HEK293T (cell line): ENCODE measurements around the gene CSNK1G1.
A peak's percentile ranks its signal among the peaks of the same experiment; 100 is the strongest.

Experiments
- CTCF ChIA-PET: fragments of 350-600 bp; formaldehyde crosslinking; extraction: SDS; loops from one replicate; lab custom pipeline; 2021; ENCODE audit warnings: antibody characterized with exemption, inconsistent platforms; lab: Yijun Ruan, JAX
- POLR2A ChIA-PET: fragments of 350-600 bp; formaldehyde crosslinking; extraction: SDS; loops from one replicate; lab custom pipeline; 2020; ENCODE audit warnings: antibody characterized with exemption, inconsistent platforms; lab: Yijun Ruan, JAX
- DNase-seq: peaks from one replicate; pipeline ENCODE4 v3.0.0; 2012; ENCODE audit warnings: mixed read lengths; ENCODE audit errors: extremely low spot score
- ARNT ChIP-seq: fragments of 450-650 bp; IDR thresholded peaks from 2 replicates; pipeline ENCODE4 v1.6.1; 2017; ENCODE audit warnings: mild to moderate bottlenecking
- BHLHE40 ChIP-seq: fragments of 450-650 bp; IDR thresholded peaks from 2 replicates; pipeline ENCODE4 v1.6.1; 2016; ENCODE audit warnings: mild to moderate bottlenecking, moderate library complexity, borderline replicate concordance
- CTBP1 ChIP-seq: fragments of 450-650 bp; IDR thresholded peaks from 2 replicates; pipeline ENCODE4 v1.6.1; 2016; ENCODE audit warnings: borderline replicate concordance
- ELF4 ChIP-seq: fragments of 450-650 bp; IDR thresholded peaks from 2 replicates; pipeline ENCODE4 v1.6.1; 2017; ENCODE audit warnings: antibody characterized with exemption
- FOXA1 ChIP-seq: fragments of 450-650 bp; IDR thresholded peaks from 2 replicates; pipeline ENCODE4 v1.6.1; 2016; ENCODE audit warnings: mild to moderate bottlenecking
- FOXK2 ChIP-seq: fragments of 450-650 bp; IDR thresholded peaks from 2 replicates; pipeline ENCODE4 v1.6.1; 2016; ENCODE audit warnings: mild to moderate bottlenecking
- FOXM1 ChIP-seq: fragments of 450-650 bp; IDR thresholded peaks from 2 replicates; pipeline ENCODE4 v1.6.1; 2017; ENCODE audit warnings: mild to moderate bottlenecking, borderline replicate concordance
- HDGF ChIP-seq: fragments of 450-650 bp; IDR thresholded peaks from 2 replicates; pipeline ENCODE4 v1.6.1; 2017; ENCODE audit warnings: antibody characterized with exemption, borderline replicate concordance
- L3MBTL2 ChIP-seq: fragments of 450-650 bp; conservative IDR thresholded peaks from 2 replicates; pipeline ENCODE4 v1.6.1; 2016; ENCODE audit warnings: mild to moderate bottlenecking
- LEF1 ChIP-seq: fragments of 450-650 bp; IDR thresholded peaks from 2 replicates; pipeline ENCODE4 v1.6.1; 2017; ENCODE audit warnings: mild to moderate bottlenecking, borderline replicate concordance
- NFRKB ChIP-seq: fragments of 450-650 bp; IDR thresholded peaks from 2 replicates; pipeline ENCODE4 v1.6.1; 2016; ENCODE audit warnings: mild to moderate bottlenecking, moderate library complexity
- PKNOX1 ChIP-seq: fragments of 450-650 bp; IDR thresholded peaks from 2 replicates; pipeline ENCODE4 v1.6.1; 2016
- SP1 ChIP-seq: fragments of 450-650 bp; IDR thresholded peaks from 2 replicates; pipeline ENCODE4 v1.6.1; 2017
- SUZ12 ChIP-seq: fragments of 450-650 bp; IDR thresholded peaks from 2 replicates; pipeline ENCODE4 v1.6.1; 2016; ENCODE audit warnings: mild to moderate bottlenecking
- TARDBP ChIP-seq: fragments of 450-650 bp; IDR thresholded peaks from 2 replicates; pipeline ENCODE4 v1.6.1; 2016
- ZNF384 ChIP-seq: fragments of 450-650 bp; IDR thresholded peaks from 2 replicates; pipeline ENCODE4 v1.6.1; 2016

The CSNK1G1 gene

GRCh38 chr15:64153480-64154367 lies 202.2 kb downstream of the CSNK1G1 start:
- ChIA-PET POLR2A (interaction anchor here (0.7 to 2.3 kb wide), 3 partner anchors 9 to 60 kb away, joined by 3 to 18 read pairs (median 8); partner anchors contain the start of genes CIAO2A, PPIB and SNX1), CTCF (interaction anchor here (0.6 to 0.9 kb wide), 7 partner anchors 8 to 544 kb away, joined by 3 to 6 read pairs (median 3); partner anchors contain the start of gene CIAO2A)
- TF ChIP-seq FOXK2 (no peak), SP1 (no peak), CTBP1 (no peak), FOXM1 (no peak), BHLHE40 (no peak), NFRKB (no peak), ZNF384 (no peak), LEF1 (no peak), TARDBP (no peak), ARNT (no peak), HDGF (no peak)
- DNase-seq = peak; percentile 81

DNA sequence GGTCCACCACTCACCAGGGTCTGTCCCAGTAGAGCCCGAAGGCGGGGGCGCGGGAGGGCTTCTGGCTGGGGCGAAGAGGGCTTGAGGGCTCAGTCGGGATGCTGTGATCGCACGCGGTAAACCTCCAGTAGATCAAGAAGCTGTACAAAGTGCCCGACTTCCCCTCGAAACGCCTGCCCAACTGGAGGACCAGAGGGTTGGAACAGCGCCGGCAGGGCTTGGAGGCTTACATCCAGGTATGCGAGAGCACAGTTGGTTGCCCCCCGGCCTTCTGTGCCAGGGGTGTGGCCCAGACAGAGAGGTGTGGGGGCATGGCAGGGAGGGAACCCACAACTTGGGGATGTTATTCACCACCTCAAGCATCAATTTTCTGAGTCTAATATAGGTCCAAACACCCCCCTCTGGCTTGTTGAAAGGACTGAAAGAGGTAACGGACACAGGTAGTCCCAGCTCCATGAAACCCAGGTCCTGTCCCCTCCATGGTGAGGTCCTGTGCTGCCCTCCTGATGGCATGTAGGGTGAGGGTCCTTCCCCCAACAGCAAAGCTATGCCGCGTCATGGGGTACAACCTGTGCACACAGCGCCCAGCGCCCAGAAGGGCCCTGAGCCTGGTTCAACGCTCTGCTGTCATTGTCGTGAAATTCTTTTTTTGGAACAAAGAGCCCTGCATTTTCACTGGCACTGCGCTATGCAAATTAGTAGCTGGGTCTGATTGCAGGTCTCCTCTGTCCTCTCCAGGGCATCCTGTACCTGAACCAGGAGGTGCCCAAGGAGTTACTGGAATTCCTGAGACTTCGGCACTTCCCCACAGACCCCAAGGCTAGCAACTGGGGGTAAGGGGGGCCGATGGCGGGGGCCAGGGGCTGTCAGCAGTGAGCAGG lies 203.2 kb downstream of the CSNK1G1 start:
- no peak for DNase-seq
- ChIA-PET POLR2A (interaction anchor here (2.2 to 2.3 kb wide), 2 partner anchors 10 to 60 kb away, joined by 8 to 18 read pairs; partner anchors contain the start of genes CIAO2A and PPIB), CTCF (interaction anchor here (0.6 to 0.9 kb wide), 7 partner anchors 9 to 543 kb away, joined by 3 to 6 read pairs (median 3); partner anchors contain the start of gene CIAO2A)
- no peak for TF ChIP-seq LEF1
- TF ChIP-seq ELF4 = no peak
- TF ChIP-seq BHLHE40 = no peak
- TF ChIP-seq TARDBP = no peak
- no peak for TF ChIP-seq PKNOX1
- TF ChIP-seq FOXK2 = no peak
- TF ChIP-seq ARNT = no peak
- TF ChIP-seq SUZ12 = no peak
- TF ChIP-seq FOXA1 = no peak
- no peak for TF ChIP-seq NFRKB
- TF ChIP-seq HDGF = no peak
- TF ChIP-seq SP1 = no peak

DNA sequence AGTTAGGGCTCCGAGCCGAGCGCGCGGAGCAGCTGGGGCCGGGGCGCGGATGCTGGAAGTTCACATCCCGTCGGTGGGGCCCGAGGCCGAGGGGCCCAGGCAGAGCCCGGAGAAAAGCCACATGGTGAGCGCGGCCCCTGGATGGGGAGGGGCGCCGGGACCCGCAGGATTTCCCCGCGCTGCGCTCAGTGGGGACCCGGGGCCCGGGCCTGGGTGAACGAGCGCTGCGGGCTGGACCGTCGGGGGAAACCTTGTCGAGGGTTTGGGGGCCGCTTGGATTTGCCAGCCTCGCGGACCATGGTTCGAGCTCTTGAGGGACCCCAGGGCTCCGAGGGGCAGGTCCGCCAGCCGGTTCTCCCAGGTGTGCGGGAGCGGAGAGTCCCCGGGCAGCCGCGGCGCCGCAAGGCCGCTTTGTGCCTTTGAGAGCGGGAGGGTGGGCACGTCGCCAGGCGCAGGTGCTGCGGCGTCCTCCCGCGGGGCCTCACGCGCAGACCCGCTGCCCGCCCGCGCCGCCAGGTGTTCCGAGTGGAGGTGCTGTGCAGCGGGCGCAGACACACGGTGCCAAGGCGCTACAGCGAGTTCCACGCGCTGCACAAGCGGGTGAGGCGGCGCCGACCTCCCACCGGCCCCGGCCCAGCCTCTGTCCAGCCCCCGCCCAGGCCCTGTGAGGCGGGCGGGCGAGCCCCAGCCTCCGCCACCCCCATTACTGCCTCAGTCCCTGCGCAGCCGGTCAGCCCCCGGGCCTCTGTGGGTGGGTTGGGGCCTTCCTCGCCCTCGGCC lies 204.1 kb downstream of the CSNK1G1 start, which contains the start of gene SNX22:
TSS of gene SNX22 (plus strand) at position 5 of the 780 bp plus-strand sequence. CDS start at position 50, 45 bp downstream.
- TF ChIP-seq NFRKB (no peak), TARDBP (no peak), ELF4 (no peak), LEF1 (no peak), CTBP1 (no peak), SUZ12 (no peak), HDGF (no peak), SP1 (no peak), BHLHE40 (no peak), ZNF384 (no peak), FOXK2 (no peak), FOXA1 (no peak), L3MBTL2 (no peak)
- ChIA-PET CTCF (interaction anchor here (0.6 kb wide), 1 partner anchor 535 kb away, joined by 3 read pairs; no protein-coding TSS in a partner anchor), POLR2A (interaction anchor here (2.3 kb wide), 1 partner anchor 11 kb away, joined by 9 read pairs; the partner anchor contains the start of gene PPIB)
- DNase-seq = no peak

DNA sequence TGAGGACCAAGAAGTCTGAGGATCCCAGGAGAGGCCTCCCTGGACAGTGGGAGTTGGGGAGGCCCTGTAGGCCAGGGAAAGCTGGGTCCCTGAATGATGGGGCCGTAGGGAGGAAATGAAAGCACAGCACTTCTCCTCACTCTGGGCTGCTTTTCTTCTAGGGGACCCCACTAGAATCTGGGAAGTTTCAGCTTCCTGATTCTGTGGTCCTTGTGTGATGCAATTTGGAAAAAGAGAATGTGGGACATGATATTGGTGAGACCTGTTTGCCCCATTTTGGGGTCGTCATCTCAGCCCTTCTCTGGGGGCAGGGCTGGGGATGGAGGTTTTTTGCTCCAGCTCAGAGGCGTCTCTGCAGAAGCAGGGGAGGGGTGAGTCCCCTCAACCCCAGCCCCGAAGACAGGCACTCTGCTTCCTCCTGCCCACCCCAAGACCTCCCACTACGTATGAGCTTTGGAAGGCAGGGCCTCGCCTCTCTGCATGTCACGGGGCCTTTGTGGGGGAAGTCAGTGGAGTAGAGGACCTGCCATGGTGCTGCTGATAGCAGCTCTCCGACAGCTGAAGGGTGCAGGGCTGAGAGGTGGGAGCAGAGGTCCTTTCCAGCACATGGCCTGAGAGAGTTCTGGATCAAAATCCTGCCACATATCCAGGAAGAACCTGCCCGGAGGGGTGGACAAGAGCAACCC lies 205.9 kb downstream of the CSNK1G1 start:
- POLR2A ChIA-PET = interaction anchor here (2.3 kb wide), 1 partner anchor 13 kb away, joined by 9 read pairs; the partner anchor contains the start of gene PPIB

GRCh38 chr15:64149424-64149823 lies 206.5 kb downstream of the CSNK1G1 start:
- POLR2A ChIA-PET = interaction anchor here (1.3 kb wide), 1 partner anchor 56 kb away, joined by 8 read pairs; the partner anchor contains the start of gene CIAO2A
- DNase-seq = no peak
- CTCF ChIA-PET = interaction anchor here (0.5 to 1.4 kb wide), 5 partner anchors 14 to 473 kb away, joined by 4 to 6 read pairs (median 4); partner anchors contain the start of gene PPIB
- TF ChIP-seq FOXM1 (no peak), BHLHE40 (no peak), SP1 (no peak), ELF4 (no peak), FOXA1 (no peak), TARDBP (no peak), PKNOX1 (no peak), SUZ12 (no peak)

More for the DNA sequence above, 205.9 kb downstream of the CSNK1G1 start:
- CTCF ChIA-PET = interaction anchor here (0.5 to 1.4 kb wide), 5 partner anchors 13 to 474 kb away, joined by 4 to 6 read pairs (median 4); partner anchors contain the start of gene PPIB
- no peak for DNase-seq
- TF ChIP-seq SP1 = no peak
- no peak for TF ChIP-seq NFRKB
- TF ChIP-seq HDGF = no peak
